ENCODE results near the gene STAT4.

DNA sequence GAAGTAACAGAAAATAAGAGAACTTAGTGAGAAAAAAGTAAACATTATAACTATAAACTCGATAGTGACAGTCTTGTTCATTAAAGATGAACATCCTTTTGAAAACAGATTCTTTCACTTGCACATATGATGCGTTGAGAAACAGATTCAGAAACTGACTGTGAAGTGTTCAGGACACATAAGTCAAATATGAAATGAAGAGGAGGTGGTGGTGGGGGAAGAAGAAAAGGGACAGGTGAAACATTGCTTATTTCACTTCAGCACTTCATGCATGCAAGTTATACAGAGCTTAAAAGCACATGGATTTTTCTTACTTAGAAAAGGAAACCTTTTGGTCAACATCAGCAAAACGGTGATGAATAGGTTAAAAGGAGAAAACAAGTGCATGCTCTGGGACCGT, 42.5 kb downstream of the STAT4 start:
- TF ChIP-seq TCF7 (CRISPR knock-in tag; IDR thresholded peaks at IDR 0.05; ENCODE audit: low read depth) (no peak), TEAD1 (CRISPR knock-in tag; IDR thresholded peaks at IDR 0.05) (no peak), SP1 (CRISPR knock-in tag; conservative IDR thresholded peaks at IDR 0.05) (no peak)
- TF ChIP-seq, protein P1, sequence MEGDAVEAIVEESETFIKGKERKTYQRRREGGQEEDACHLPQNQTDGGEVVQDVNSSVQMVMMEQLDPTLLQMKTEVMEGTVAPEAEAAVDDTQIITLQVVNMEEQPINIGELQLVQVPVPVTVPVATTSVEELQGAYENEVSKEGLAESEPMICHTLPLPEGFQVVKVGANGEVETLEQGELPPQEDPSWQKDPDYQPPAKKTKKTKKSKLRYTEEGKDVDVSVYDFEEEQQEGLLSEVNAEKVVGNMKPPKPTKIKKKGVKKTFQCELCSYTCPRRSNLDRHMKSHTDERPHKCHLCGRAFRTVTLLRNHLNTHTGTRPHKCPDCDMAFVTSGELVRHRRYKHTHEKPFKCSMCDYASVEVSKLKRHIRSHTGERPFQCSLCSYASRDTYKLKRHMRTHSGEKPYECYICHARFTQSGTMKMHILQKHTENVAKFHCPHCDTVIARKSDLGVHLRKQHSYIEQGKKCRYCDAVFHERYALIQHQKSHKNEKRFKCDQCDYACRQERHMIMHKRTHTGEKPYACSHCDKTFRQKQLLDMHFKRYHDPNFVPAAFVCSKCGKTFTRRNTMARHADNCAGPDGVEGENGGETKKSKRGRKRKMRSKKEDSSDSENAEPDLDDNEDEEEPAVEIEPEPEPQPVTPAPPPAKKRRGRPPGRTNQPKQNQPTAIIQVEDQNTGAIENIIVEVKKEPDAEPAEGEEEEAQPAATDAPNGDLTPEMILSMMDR (IDR thresholded peaks at IDR 0.05) = no peak
- TF ChIP-seq, protein P2, sequence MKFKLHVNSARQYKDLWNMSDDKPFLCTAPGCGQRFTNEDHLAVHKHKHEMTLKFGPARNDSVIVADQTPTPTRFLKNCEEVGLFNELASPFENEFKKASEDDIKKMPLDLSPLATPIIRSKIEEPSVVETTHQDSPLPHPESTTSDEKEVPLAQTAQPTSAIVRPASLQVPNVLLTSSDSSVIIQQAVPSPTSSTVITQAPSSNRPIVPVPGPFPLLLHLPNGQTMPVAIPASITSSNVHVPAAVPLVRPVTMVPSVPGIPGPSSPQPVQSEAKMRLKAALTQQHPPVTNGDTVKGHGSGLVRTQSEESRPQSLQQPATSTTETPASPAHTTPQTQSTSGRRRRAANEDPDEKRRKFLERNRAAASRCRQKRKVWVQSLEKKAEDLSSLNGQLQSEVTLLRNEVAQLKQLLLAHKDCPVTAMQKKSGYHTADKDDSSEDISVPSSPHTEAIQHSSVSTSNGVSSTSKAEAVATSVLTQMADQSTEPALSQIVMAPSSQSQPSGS (CRISPR knock-in tag; IDR thresholded peaks at IDR 0.05; ENCODE audit: borderline replicate concordance, low read depth) = no peak
- TF ChIP-seq, protein P3, sequence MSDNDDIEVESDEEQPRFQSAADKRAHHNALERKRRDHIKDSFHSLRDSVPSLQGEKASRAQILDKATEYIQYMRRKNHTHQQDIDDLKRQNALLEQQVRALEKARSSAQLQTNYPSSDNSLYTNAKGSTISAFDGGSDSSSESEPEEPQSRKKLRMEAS (CRISPR knock-in tag; IDR thresholded peaks at IDR 0.05) = no peak
